ENCODE results near the gene CAPN1. TPM values are rescaled to one million over a fixed set of nuclear protein-coding genes. Genes with fewer than 3 reads are reported as not detected.

The CAPN1 gene
- total and polyA plus RNA-seq, 2 of the 13 experiments (the other 11 are each of a cell fraction or from before 2014, with no cell fraction given): 57.3 to 82.6 TPM

DNA sequence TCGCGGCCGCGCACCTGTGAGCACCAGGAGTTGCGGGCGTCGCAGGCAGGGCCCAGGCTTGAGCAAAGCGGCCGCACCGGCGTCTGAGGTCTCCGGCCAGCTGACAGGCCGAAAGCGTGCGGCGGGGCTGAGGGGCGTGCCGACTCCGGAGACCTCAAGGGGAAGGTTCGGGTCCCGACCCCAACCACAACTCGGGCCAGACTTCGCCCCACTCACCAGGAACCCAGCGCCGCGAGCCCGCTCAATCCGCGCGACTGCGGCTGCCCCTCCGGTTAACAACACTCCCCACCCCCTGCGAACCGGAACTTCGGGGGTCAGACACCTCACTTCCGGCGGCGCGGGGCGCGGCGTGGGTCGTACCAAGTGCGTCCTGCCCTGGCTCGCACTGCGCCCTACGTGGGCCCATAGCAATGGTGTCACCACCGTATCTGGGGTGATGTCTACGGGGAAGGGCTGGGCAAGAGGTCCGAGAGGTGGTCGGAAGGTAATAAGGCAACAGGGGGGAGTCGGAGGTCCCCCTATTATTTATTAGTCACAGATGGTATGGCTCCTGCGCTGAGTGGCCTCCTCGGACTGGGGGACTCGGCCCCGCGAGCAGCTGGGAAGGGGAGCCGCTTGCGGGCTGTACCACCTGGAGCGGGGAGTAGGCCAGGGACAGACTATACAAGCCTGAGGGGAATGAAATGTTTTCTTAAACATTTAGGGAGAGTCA is 47.3 kb upstream of the CAPN1 start, which contains the start of gene SYVN1 (continued):
- no peak for TF ChIP-seq ZNF879 (CRISPR knock-in tag; IDR thresholded peaks at IDR 0.05)
- TF ChIP-seq REXO4 (CRISPR knock-in tag; IDR thresholded peaks at IDR 0.05; ENCODE audit: borderline replicate concordance): no peak
- no peak; the same call in 1 of the 2 replicates for TF ChIP-seq SMAD3 (CRISPR knock-in tag; IDR thresholded peaks at IDR 0.05)
- TF ChIP-seq TRIM24 (CRISPR knock-in tag; IDR thresholded peaks at IDR 0.05): no peak
- peak; percentile 81 for TF ChIP-seq TAF1 (CRISPR knock-in tag; IDR thresholded peaks at IDR 0.05)
- TF ChIP-seq KAT2B (IDR thresholded peaks at IDR 0.05; ENCODE audit: borderline replicate concordance, low read depth, low read length): no peak
- TF ChIP-seq ZNF10 (CRISPR knock-in tag; IDR thresholded peaks at IDR 0.05; ENCODE audit: borderline replicate concordance, low read depth): no peak
- peak; percentile 64 for TF ChIP-seq DNMT3B (CRISPR knock-in tag; conservative IDR thresholded peaks at IDR 0.05)
- no peak; the same call in 1 of the 2 replicates for TF ChIP-seq HOXA9 (CRISPR knock-in tag; IDR thresholded peaks at IDR 0.05; ENCODE audit: borderline replicate concordance)
- TF ChIP-seq, protein P1, sequence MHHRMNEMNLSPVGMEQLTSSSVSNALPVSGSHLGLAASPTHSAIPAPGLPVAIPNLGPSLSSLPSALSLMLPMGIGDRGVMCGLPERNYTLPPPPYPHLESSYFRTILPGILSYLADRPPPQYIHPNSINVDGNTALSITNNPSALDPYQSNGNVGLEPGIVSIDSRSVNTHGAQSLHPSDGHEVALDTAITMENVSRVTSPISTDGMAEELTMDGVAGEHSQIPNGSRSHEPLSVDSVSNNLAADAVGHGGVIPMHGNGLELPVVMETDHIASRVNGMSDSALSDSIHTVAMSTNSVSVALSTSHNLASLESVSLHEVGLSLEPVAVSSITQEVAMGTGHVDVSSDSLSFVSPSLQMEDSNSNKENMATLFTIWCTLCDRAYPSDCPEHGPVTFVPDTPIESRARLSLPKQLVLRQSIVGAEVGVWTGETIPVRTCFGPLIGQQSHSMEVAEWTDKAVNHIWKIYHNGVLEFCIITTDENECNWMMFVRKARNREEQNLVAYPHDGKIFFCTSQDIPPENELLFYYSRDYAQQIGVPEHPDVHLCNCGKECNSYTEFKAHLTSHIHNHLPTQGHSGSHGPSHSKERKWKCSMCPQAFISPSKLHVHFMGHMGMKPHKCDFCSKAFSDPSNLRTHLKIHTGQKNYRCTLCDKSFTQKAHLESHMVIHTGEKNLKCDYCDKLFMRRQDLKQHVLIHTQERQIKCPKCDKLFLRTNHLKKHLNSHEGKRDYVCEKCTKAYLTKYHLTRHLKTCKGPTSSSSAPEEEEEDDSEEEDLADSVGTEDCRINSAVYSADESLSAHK (CRISPR knock-in tag; IDR thresholded peaks at IDR 0.05; ENCODE audit: borderline replicate concordance): no peak
- TF ChIP-seq ZNF790 (CRISPR knock-in tag; IDR thresholded peaks at IDR 0.05; ENCODE audit: borderline replicate concordance): no peak
- TF ChIP-seq ZNF577 (CRISPR knock-in tag; IDR thresholded peaks at IDR 0.05; ENCODE audit: borderline replicate concordance, low read depth): no peak
- peak; percentile 95 for TF ChIP-seq FOXK2 (IDR thresholded peaks at IDR 0.05)
- TF ChIP-seq ATAD3A (CRISPR knock-in tag; IDR thresholded peaks at IDR 0.05): no peak
- TF ChIP-seq SNRNP70 (IDR thresholded peaks at IDR 0.05; ENCODE audit: low read depth, low read length): no peak
- TF ChIP-seq SP1 (IDR thresholded peaks at IDR 0.05): no peak
- peak; percentile 70 for TF ChIP-seq SP1 (CRISPR knock-in tag; IDR thresholded peaks at IDR 0.05)
- no peak for TF ChIP-seq ARID2 (CRISPR knock-in tag; IDR thresholded peaks at IDR 0.05; ENCODE audit: borderline replicate concordance)
- TF ChIP-seq LCORL (IDR thresholded peaks at IDR 0.05): no peak
- peak; percentile 51; the same call in 1 of the 2 replicates for TF ChIP-seq LCORL (CRISPR knock-in tag; IDR thresholded peaks at IDR 0.05)
- TF ChIP-seq RFX1 (IDR thresholded peaks at IDR 0.05): no peak
- TF ChIP-seq POLR2AphosphoS5 (IDR thresholded peaks at IDR 0.05; ENCODE audit: low read depth, low read length): peak; percentile 86
- TF ChIP-seq ZIK1 (CRISPR knock-in tag; IDR thresholded peaks at IDR 0.05; ENCODE audit: borderline replicate concordance, low read depth): no peak; the same call in 1 of the 2 replicates
- peak; percentile 87 for TF ChIP-seq KAT8 (CRISPR knock-in tag; IDR thresholded peaks at IDR 0.05)
- no peak for TF ChIP-seq SCMH1 (CRISPR knock-in tag; IDR thresholded peaks at IDR 0.05; ENCODE audit: borderline replicate concordance)
- TF ChIP-seq ZBTB1 (CRISPR knock-in tag; IDR thresholded peaks at IDR 0.05; ENCODE audit: borderline replicate concordance): no peak
- TF ChIP-seq SIX4 (CRISPR knock-in tag; IDR thresholded peaks at IDR 0.05): no peak
- TF ChIP-seq HMGA1 (CRISPR knock-in tag; conservative IDR thresholded peaks at IDR 0.05): no peak
- no peak for TF ChIP-seq RFXANK (CRISPR knock-in tag; IDR thresholded peaks at IDR 0.05)
- no peak; the same call in 1 of the 2 replicates for TF ChIP-seq RARG (CRISPR knock-in tag; IDR thresholded peaks at IDR 0.05; ENCODE audit: low read depth)
- TF ChIP-seq PHB2 (IDR thresholded peaks at IDR 0.05; ENCODE audit: partially characterized antibody): no peak
- TF ChIP-seq, protein P2, sequence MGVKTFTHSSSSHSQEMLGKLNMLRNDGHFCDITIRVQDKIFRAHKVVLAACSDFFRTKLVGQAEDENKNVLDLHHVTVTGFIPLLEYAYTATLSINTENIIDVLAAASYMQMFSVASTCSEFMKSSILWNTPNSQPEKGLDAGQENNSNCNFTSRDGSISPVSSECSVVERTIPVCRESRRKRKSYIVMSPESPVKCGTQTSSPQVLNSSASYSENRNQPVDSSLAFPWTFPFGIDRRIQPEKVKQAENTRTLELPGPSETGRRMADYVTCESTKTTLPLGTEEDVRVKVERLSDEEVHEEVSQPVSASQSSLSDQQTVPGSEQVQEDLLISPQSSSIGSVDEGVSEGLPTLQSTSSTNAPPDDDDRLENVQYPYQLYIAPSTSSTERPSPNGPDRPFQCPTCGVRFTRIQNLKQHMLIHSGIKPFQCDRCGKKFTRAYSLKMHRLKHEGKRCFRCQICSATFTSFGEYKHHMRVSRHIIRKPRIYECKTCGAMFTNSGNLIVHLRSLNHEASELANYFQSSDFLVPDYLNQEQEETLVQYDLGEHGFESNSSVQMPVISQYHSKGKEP (CRISPR knock-in tag; IDR thresholded peaks at IDR 0.05): 0 out of 2 replicates have a peak, but pooled peaks have one; percentile 71
